Neural progenitor cell (in vitro differentiated cells): ENCODE measurements around the gene IQCE.

Experiments used
- EZH2 ChIP-seq: fragments of 200-600 bp; sonication (generic); IDR thresholded peaks from 2 replicates; pipeline ENCODE4 v1.6.1; 2017; ENCODE audit warnings: antibody characterized with exemption, mild to moderate bottlenecking, moderate library complexity
- TF ChIP-seq, protein P1 (sequence below): fragments of 200-600 bp; sonication (generic); IDR thresholded peaks from 2 replicates; pipeline ENCODE4 v1.5.1; 2017; ENCODE audit warnings: antibody characterized with exemption, mild to moderate bottlenecking

DNA sequence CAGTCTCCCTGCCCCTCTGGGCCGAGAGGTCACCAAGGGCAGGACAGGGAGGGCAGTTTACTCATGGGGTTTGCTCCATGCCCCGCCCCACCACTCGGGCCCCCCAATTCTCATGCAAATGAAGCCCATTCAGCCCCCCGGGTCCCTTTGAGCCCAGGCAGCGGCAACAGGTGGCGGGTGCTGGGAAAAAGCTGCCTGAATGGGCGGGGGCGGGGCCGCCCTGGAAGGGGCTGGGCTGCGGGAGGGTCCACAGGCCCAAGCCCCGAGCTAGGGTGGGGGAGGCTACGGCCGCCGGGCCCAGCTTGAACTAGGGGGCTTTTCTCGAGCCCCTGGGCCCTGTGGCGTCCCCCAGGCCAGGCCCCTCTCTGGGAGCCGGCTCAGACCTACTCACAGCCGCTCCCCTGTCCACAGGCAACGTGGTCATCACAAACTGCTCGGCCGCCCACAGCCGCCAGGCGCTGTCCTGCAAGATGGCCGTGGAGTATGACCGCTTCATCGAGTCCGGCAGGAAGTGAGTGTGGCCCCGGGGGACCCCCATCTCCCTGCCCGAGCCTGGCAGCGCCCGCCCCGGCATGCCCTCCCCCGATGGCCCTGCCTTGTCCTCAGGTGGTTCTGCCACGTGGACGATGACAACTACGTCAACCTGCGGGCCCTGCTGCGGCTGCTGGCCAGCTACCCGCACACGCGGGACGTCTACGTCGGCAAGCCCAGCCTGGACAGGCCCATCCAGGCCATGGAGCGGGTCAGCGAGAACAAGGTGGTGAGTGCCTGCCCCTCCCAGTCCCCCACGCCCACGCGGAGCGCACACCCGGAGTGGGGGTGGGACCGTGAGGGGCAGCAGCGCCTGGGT is 33.7 kb upstream of the IQCE start:
- TF ChIP-seq, protein P1, sequence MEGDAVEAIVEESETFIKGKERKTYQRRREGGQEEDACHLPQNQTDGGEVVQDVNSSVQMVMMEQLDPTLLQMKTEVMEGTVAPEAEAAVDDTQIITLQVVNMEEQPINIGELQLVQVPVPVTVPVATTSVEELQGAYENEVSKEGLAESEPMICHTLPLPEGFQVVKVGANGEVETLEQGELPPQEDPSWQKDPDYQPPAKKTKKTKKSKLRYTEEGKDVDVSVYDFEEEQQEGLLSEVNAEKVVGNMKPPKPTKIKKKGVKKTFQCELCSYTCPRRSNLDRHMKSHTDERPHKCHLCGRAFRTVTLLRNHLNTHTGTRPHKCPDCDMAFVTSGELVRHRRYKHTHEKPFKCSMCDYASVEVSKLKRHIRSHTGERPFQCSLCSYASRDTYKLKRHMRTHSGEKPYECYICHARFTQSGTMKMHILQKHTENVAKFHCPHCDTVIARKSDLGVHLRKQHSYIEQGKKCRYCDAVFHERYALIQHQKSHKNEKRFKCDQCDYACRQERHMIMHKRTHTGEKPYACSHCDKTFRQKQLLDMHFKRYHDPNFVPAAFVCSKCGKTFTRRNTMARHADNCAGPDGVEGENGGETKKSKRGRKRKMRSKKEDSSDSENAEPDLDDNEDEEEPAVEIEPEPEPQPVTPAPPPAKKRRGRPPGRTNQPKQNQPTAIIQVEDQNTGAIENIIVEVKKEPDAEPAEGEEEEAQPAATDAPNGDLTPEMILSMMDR, result no peak
- no peak for TF ChIP-seq EZH2
